ENCODE data around the gene GAREM1. TPM values are rescaled to one million over a fixed set of nuclear protein-coding genes. Genes with fewer than 3 reads are reported as not detected.

Gene GAREM1
- total RNA-seq, 4 donors from 2014 or later: 42.9 to 70.8 (median 52.6) TPM

GRCh38 chr18:32303400-32303799 is 167.3 kb downstream of the GAREM1 start:
- Histone ChIP-seq H3K9me3 (no peaks in the 10 kb centered on the region), H3K27me3 (no peaks in the 10 kb centered on the region), H3K27ac (no peak overlapping the region), H3K4me3 (no peak overlapping the region), H3K4me1 (peaks cover 13% of the 10 kb centered on the region), H3K36me3 (no peaks in the 10 kb centered on the region)
- DNase-seq (ENCODE audit: low spot score in 2 of 2): no peak
- WGBS: 84% methylated on average over 4 of the region's 4 CpGs
- no peak for TF ChIP-seq POLR2A (IDR thresholded peaks at IDR 0.05)
- TF ChIP-seq EP300 (IDR thresholded peaks at IDR 0.05): no peak
- TF ChIP-seq CTCF (IDR thresholded peaks at IDR 0.05): no peak
- no peak for TF ChIP-seq POLR2AphosphoS5 (IDR thresholded peaks at IDR 0.05)

- no peak for TF ChIP-seq CTCF (IDR thresholded peaks at IDR 0.05)
- TF ChIP-seq POLR2A (IDR thresholded peaks at IDR 0.05): no peak
- no peak for TF ChIP-seq POLR2AphosphoS5 (IDR thresholded peaks at IDR 0.05)
- TF ChIP-seq EP300 (IDR thresholded peaks at IDR 0.05): no peak
- 86% methylated on average over 5 of the region's 5 CpGs for WGBS
Measured at GRCh38 chr18:32302806-32303205, 167.9 kb downstream of the GAREM1 start.

GRCh38 chr18:32301976-32302743 is 168.5 kb downstream of the GAREM1 start:
- H3K27me3 ChIP-seq: no peaks in the 10 kb centered on the region
- 49% methylated on average over 2 of the region's 2 CpGs for WGBS
- H3K9me3 ChIP-seq: no peaks in the 10 kb centered on the region
- no peak for TF ChIP-seq POLR2AphosphoS5 (IDR thresholded peaks at IDR 0.05)
- TF ChIP-seq POLR2A (IDR thresholded peaks at IDR 0.05): no peak
- no peak for TF ChIP-seq CTCF (IDR thresholded peaks at IDR 0.05)
- TF ChIP-seq EP300 (IDR thresholded peaks at IDR 0.05): no peak
- DNase-seq (ENCODE audit: low spot score in 2 of 2): no peak
- no peak overlapping the region for H3K27ac ChIP-seq
- H3K36me3 ChIP-seq: no peaks in the 10 kb centered on the region
- no peak overlapping the region for H3K4me3 ChIP-seq
- H3K4me1 ChIP-seq: peaks cover 19% of the 10 kb centered on the region

More at GRCh38 chr18:32302806-32303205, 167.9 kb downstream of the GAREM1 start:
- Histone ChIP-seq H3K27me3 (no peaks in the 10 kb centered on the region), H3K4me1 (peaks cover 17% of the 10 kb centered on the region), H3K9me3 (no peaks in the 10 kb centered on the region), H3K36me3 (no peaks in the 10 kb centered on the region), H3K4me3 (no peak overlapping the region), H3K27ac (no peak overlapping the region)
- no peak for DNase-seq (ENCODE audit: low spot score in 2 of 2)

GRCh38 chr18:32301361-32301760 is 169.3 kb downstream of the GAREM1 start:
- TF ChIP-seq POLR2A (IDR thresholded peaks at IDR 0.05): no peak
- TF ChIP-seq CTCF (IDR thresholded peaks at IDR 0.05): no peak
- TF ChIP-seq POLR2AphosphoS5 (IDR thresholded peaks at IDR 0.05): no peak
- no peak for TF ChIP-seq EP300 (IDR thresholded peaks at IDR 0.05)
- Histone ChIP-seq H3K27ac (no peak overlapping the region), H3K27me3 (no peaks in the 10 kb centered on the region), H3K36me3 (no peaks in the 10 kb centered on the region), H3K9me3 (no peaks in the 10 kb centered on the region), H3K4me3 (no peak overlapping the region), H3K4me1 (peaks cover 19% of the 10 kb centered on the region)
- DNase-seq (ENCODE audit: low spot score in 2 of 2): no peak
- 71% methylated on average over 4 of the region's 4 CpGs for WGBS

- peaks cover 19% of the 10 kb centered on the region for H3K4me1 ChIP-seq
- DNase-seq (ENCODE audit: low spot score in 2 of 2): no peak
- no peak for TF ChIP-seq POLR2AphosphoS5 (IDR thresholded peaks at IDR 0.05)
- TF ChIP-seq CTCF (IDR thresholded peaks at IDR 0.05): no peak
- no peak for TF ChIP-seq EP300 (IDR thresholded peaks at IDR 0.05)
- TF ChIP-seq POLR2A (IDR thresholded peaks at IDR 0.05): no peak
- 59% methylated on average over 5 of the region's 5 CpGs for WGBS
- no peak overlapping the region for H3K4me3 ChIP-seq
- H3K36me3 ChIP-seq: no peaks in the 10 kb centered on the region
- H3K9me3 ChIP-seq: no peaks in the 10 kb centered on the region
- no peak overlapping the region for H3K27ac ChIP-seq
- H3K27me3 ChIP-seq: no peaks in the 10 kb centered on the region
Measured at GRCh38 chr18:32300914-32301313, 169.8 kb downstream of the GAREM1 start.
